ENCODE results near the gene SNAPIN.

The SNAPIN gene

DNA sequence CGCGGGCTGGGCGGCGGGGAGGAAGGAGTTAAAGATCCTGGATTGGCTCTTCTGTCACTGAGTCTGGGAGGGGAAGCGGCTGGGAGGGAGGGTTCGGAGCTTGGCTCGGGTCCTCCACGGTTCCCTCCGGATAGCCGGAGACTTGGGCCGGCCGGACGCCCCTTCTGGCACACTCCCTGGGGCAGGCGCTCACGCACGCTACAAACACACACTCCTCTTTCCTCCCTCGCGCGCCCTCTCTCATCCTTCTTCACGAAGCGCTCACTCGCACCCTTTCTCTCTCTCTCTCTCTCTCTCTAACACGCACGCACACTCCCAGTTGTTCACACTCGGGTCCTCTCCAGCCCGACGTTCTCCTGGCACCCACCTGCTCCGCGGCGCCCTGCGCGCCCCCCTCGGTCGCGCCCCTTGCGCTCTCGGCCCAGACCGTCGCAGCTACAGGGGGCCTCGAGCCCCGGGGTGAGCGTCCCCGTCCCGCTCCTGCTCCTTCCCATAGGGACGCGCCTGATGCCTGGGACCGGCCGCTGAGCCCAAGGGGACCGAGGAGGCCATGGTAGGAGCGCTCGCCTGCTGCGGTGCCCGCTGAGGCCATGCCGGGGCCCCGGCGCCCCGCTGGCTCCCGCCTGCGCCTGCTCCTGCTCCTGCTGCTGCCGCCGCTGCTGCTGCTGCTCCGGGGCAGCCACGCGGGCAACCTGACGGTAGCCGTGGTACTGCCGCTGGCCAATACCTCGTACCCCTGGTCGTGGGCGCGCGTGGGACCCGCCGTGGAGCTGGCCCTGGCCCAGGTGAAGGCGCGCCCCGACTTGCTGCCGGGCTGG is 20.2 kb downstream of the SNAPIN start, which contains the start of gene NPR1:
Gene NPR1 (plus strand): TSS at position 170 of the 818 bp plus-strand sequence. CDS start 421 bp downstream, at position 591.
- DNase-seq (ENCODE audit: low spot score), result peak; percentile 62

- no peak for DNase-seq (ENCODE audit: low spot score)
Observed at GRCh38 chr1:153679337-153680119, 21.0 kb downstream of the SNAPIN start.

DNA sequence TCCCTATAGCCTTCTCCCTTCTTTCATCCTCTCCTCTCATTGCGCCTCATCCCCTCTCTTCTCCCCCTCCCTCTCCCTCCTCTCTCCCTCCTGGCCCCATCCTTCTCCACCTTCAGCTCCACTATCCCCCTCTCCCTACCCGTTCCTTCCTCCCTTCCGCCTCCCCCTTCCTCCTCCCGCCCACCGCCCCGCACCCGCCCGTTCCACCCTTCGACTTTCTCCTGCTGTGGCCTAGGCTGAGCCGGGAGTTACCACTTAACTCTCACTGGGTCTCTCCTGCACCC is 21.6 kb downstream of the SNAPIN start:
- no peak for DNase-seq (ENCODE audit: low spot score)

- no peak for DNase-seq (ENCODE audit: low spot score)
Observed at GRCh38 chr1:153682730-153683129, 24.2 kb downstream of the SNAPIN start.

DNA sequence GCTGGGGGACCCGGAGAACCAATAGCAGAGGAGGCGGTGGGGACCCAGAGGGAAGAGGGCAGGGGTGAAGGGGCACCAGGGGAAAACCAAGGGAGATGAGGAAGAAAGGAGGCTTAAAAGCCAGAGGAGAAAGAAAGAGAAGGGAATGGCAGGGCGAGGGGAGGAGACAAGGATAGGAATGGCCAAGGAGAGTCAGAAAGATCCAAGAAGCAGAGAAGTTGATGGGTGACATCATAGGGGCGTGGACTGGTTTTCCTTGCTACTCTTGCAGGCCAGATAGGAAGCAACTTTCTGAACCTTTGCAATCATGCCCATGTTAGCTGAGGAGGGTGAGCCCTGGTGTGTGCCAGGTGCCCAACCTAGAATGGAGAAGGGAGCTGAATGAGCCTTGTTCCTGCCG is 25.4 kb downstream of the SNAPIN start:
- peak; percentile 63 for DNase-seq (ENCODE audit: low spot score)

GRCh38 chr1:153684892-153685291 is 26.4 kb downstream of the SNAPIN start:
- DNase-seq (ENCODE audit: low spot score), result no peak

DNA sequence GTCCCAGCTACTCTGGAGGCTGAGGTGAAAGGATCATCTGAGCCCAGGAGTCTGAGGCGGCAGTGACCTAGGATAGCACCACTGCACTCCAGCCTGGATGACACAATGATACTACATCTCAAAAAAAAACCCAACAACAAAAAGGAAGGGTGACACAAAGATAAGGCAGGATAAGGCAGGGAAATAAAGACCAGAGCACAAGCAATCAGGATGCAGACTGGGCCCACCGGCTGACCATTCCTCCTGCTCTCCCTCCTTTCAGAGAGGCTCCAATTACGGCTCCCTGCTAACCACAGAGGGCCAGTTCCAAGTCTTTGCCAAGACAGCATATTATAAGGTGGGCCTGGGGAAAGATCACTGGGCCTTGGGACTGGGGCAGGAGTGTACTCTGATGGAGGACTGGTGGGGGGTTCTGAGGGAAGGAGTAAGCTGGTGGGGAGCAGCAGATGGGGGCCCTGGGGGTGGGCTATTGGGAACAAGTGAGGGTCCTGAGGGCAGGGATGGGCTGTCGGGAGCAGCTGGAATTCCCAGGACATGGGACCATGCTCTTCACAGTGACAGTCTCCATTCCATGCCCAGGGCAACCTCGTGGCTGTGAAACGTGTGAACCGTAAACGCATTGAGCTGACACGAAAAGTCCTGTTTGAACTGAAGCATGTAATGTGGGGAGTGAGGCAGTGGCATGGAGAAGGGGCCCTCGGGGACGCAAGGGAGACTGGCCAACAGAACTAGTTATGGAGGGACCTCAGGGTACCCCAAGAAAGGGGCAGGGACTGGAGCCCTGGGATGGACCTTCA is 27.2 kb downstream of the SNAPIN start:
- DNase-seq (ENCODE audit: low spot score), result no peak

DNA sequence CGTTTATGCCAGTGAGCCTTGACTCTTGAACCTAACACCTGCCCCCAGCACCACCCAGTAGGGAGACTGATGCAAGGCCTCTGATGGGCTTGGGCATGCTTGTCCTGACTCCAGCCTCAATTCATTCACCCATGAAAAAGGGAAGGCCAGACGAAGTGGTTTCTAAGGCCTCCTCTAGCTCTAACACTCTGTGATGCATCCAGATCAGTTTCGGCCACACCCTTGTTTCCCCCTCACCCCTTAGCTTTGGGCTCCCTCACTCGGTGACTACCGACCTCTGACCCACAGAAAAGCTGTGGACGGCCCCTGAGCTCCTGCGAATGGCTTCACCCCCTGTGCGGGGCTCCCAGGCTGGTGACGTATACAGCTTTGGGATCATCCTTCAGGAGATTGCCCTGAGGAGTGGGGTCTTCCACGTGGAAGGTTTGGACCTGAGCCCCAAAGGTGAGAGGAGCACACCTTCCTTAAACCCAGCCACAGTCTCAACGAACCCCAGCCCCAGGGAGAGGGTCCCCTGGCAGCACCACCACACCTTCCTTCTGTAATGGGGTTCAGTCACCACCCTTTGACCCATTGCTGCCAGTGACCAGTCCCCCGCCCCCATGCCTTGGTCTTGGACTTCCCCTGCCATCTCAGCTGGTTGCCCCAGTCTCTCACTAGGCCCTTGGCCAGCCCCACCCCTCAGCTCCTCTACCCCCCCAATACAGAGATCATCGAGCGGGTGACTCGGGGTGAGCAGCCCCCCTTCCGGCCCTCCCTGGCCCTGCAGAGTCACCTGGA is 29.0 kb downstream of the SNAPIN start:
- DNase-seq (ENCODE audit: low spot score), result no peak

DNA sequence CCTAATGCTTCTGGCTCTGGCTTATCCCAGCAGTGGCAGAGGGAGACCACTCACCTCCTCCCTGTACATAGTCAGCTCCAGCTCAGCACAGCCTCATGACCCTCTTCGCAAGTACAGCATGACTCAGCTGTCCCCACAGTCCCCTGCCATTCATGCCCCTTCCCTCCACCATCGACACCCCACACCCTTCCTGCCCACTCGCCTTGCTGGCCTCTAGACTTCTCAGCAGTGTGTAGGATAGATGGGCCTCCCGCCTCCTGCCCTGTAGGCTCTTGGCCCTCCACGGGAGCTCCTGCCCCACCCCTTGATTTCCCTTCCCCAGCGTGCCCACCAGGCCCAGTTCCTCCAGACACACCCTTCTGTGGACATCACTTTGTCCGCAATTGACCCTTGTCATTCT is 29.8 kb downstream of the SNAPIN start:
- no peak for DNase-seq (ENCODE audit: low spot score)

- DNase-seq (ENCODE audit: low spot score), result no peak
Observed at GRCh38 chr1:153688736-153689328, 30.3 kb downstream of the SNAPIN start.

- no peak for DNase-seq (ENCODE audit: low spot score)
Observed at GRCh38 chr1:153693466-153693865, 35.0 kb downstream of the SNAPIN start.

GRCh38 chr1:153696741-153697140 is 38.2 kb downstream of the SNAPIN start:
- no peak for DNase-seq (ENCODE audit: low spot score)

GRCh38 chr1:153697191-153698019 is 38.9 kb downstream of the SNAPIN start:
- DNase-seq (ENCODE audit: low spot score), result no peak

DNA sequence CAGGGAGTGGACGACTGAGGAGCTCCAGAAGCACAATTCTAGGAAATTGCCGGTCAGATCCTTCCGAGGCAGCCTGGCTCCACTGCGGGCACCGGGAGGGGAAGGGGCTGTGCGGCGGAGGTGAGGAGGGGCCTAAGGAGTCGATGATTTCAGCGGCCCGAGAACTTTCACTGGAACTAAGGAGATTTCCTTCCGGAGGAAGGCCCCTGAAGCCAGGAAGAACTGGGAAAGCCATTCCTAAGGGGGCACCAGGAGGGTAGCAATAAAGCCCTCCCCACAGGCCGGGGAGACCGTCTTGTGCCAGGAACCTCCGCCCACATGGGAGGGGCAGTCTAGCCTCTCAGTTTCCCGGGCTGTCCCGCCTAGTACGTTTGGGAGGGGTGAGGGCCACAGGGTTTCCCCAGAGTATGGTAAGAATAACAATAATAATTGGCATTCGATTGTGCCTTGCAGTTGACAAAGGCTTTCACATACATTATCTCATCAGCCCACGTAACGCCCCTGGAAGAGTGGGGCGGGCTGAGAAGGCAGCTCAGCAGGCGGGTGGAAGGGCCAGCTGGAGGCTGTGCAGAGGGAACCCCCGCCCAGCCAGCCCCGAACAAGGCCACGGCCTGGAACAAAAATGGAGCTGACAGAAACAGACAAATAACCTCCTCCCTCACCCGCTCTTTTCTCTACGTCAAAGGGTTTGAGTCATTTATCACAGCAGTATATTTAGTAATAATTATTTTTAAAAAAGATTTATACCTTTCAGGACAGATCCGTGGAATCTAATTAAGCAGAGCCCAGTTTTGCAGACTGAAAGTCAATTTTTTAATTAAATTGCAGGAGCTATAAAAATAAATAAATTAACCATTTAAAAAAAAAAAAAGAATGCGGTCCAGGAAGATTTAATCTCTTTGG is 39.8 kb downstream of the SNAPIN start:
- no peak for DNase-seq (ENCODE audit: low spot score)

- peak; percentile 58 for DNase-seq (ENCODE audit: low spot score)
Observed at GRCh38 chr1:153698923-153699714, 40.6 kb downstream of the SNAPIN start.

- DNase-seq (ENCODE audit: low spot score), result no peak
Observed at GRCh38 chr1:153699768-153700167, 41.3 kb downstream of the SNAPIN start.

- DNase-seq (ENCODE audit: low spot score), result no peak
Observed at GRCh38 chr1:153705484-153705883, 47.0 kb downstream of the SNAPIN start.

GRCh38 chr1:153711026-153711425 is 52.5 kb downstream of the SNAPIN start:
- no peak for DNase-seq (ENCODE audit: low spot score)
